Mesenchymal stem cell (in vitro differentiated cells and primary cell): Measurements from ENCODE around the gene CRTC3. TPM values are rescaled to one million over a fixed set of nuclear protein-coding genes. Genes with fewer than 3 reads are reported as not detected.

Experiments used
- DNase-seq: peaks from one replicate; pipeline ENCODE4 v3.0.0-alpha.2; 2013
- H2AFZ ChIP-seq: one replicate; pipeline ENCODE4 v1.6.1; 2013; ENCODE audit warnings: low read depth, mild to moderate bottlenecking, control low read depth, inconsistent platforms, low read length, moderate library complexity
- H2AK5ac ChIP-seq: 2 replicates; pipeline ENCODE4 v1.6.1; 2013; ENCODE audit warnings: low read length, moderate library complexity, mild to moderate bottlenecking, inconsistent platforms; ENCODE audit not compliant: severe bottlenecking
- H2BK120ac ChIP-seq: one replicate; pipeline ENCODE4 v1.6.1; 2013; ENCODE audit warnings: low read depth, mild to moderate bottlenecking, inconsistent platforms, low read length, moderate library complexity
- H2BK12ac ChIP-seq, 2 experiments: one replicate each; pipeline ENCODE4 v1.6.1; 2013; ENCODE audit warnings: inconsistent platforms in 2 of 2, low read length in 2 of 2, mild to moderate bottlenecking in 2 of 2, moderate library complexity in 2 of 2, control low read depth in 1 of 2
- H2BK15ac ChIP-seq: one replicate; pipeline ENCODE4 v1.6.1; 2013; ENCODE audit warnings: mild to moderate bottlenecking, low read depth, inconsistent platforms; ENCODE audit not compliant: poor library complexity, severe bottlenecking
- H2BK5ac ChIP-seq: 2 replicates; pipeline ENCODE4 v1.6.1; 2013; ENCODE audit warnings: low read depth, mild to moderate bottlenecking, low read length, control low read depth, inconsistent platforms; ENCODE audit not compliant: poor library complexity, severe bottlenecking
- H3K14ac ChIP-seq, 2 experiments: one replicate each; pipeline ENCODE4 v1.6.1; 2013; ENCODE audit warnings: inconsistent platforms in 2 of 2, low read length in 2 of 2, control low read depth in 1 of 2, mild to moderate bottlenecking in 1 of 2, moderate library complexity in 1 of 2
- H3K18ac ChIP-seq, 2 experiments: one replicate each; pipeline ENCODE4 v1.6.1; 2013; ENCODE audit warnings: inconsistent platforms in 2 of 2, low read length in 2 of 2, control low read depth in 1 of 2, low read depth in 1 of 2, mild to moderate bottlenecking in 1 of 2
- H3K23ac ChIP-seq, 2 experiments: one replicate each; pipeline ENCODE4 v1.6.1; 2013; ENCODE audit warnings: inconsistent platforms in 2 of 2, low read length in 2 of 2, mild to moderate bottlenecking in 2 of 2, moderate library complexity in 2 of 2, control low read depth in 1 of 2
- H3K27ac ChIP-seq: 2 replicates; pipeline ENCODE4 v1.5.1; 2013; ENCODE audit warnings: mild to moderate bottlenecking, moderate library complexity, low read length, control low read depth, inconsistent platforms; ENCODE audit not compliant: poor library complexity, severe bottlenecking
- H3K27me3 ChIP-seq, 2 experiments: 2 replicates each; pipeline versions ENCODE4 v1.6.1 to v1.7.0; 2013; ENCODE audit warnings: low read length in 2 of 2, mild to moderate bottlenecking in 2 of 2, moderate library complexity in 2 of 2, control low read depth in 1 of 2, inconsistent platforms in 1 of 2; ENCODE audit not compliant: control insufficient read depth in 1 of 2, insufficient read depth in 1 of 2
- H3K36me3 ChIP-seq, 2 experiments: 2 replicates each; pipeline versions ENCODE4 v1.6.1 to v1.7.0; 2013; ENCODE audit warnings: low read length in 2 of 2, control low read depth in 1 of 2, inconsistent platforms in 1 of 2, low read depth in 1 of 2, mild to moderate bottlenecking in 1 of 2; ENCODE audit not compliant: insufficient read depth in 2 of 2, control insufficient read depth in 1 of 2
- H3K4ac ChIP-seq, 2 experiments: one replicate each; pipeline ENCODE4 v1.6.1; 2013; ENCODE audit warnings: inconsistent platforms in 2 of 2, low read length in 2 of 2, mild to moderate bottlenecking in 2 of 2, moderate library complexity in 2 of 2, control low read depth in 1 of 2, low read depth in 1 of 2
- H3K4me1 ChIP-seq: 2 replicates; pipeline ENCODE4 v1.6.1; 2013; ENCODE audit warnings: low read depth, low read length, control low read depth; ENCODE audit not compliant: control insufficient read depth, insufficient read depth
- H3K4me2 ChIP-seq: 2 replicates; pipeline ENCODE4 v1.6.1; 2013; ENCODE audit warnings: low read length, mild to moderate bottlenecking, inconsistent platforms; ENCODE audit not compliant: poor library complexity, severe bottlenecking
- H3K4me3 ChIP-seq, 2 experiments: 2 replicates each; pipeline versions ENCODE4 v1.5.1 to v1.7.0; 2013; ENCODE audit warnings: low read length in 2 of 2, mild to moderate bottlenecking in 2 of 2, control low read depth in 1 of 2, low read depth in 1 of 2; ENCODE audit not compliant: insufficient read depth in 1 of 2
- H3K79me1 ChIP-seq: replicated peaks from 2 replicates; pipeline ENCODE4 v1.6.1; 2013; ENCODE audit warnings: mild to moderate bottlenecking, control low read depth, low read length, inconsistent platforms; ENCODE audit not compliant: poor library complexity, severe bottlenecking
- H3K9ac ChIP-seq: 2 replicates; pipeline ENCODE4 v1.7.0; 2013; ENCODE audit warnings: mild to moderate bottlenecking, low read length, moderate library complexity
- H3K9me3 ChIP-seq: 2 replicates; pipeline ENCODE4 v1.7.0; 2013; ENCODE audit warnings: mild to moderate bottlenecking, low read length; ENCODE audit not compliant: control insufficient read depth
- H4K8ac ChIP-seq: one replicate; pipeline ENCODE4 v1.6.1; 2013; ENCODE audit warnings: inconsistent platforms, mild to moderate bottlenecking, low read length, moderate library complexity
- H4K91ac ChIP-seq: one replicate; pipeline ENCODE4 v1.6.1; 2013; ENCODE audit warnings: mild to moderate bottlenecking, low read length, inconsistent platforms
- WGBS: methylation state at CpG from one replicate; pipeline ENCODE4 v1.1.7; 2013; ENCODE audit warnings: mixed read lengths; 5-methylcytosine and 5-hydroxymethylcytosine counted together
- polyA plus RNA-seq, 2 experiments: library from polyadenylated mRNA; stranded (reverse); fragments of 200-250 nt; gene quantifications; one replicate each; pipeline ENCODE4 v1.2.3, GENCODE V29; 2013

The CRTC3 gene
- 15.5 TPM for polyA plus RNA-seq (2013, experiment 1 of 2)
- polyA plus RNA-seq (2013, experiment 2 of 2): 15.0 TPM

GRCh38 chr15:90529371-90530249, at the start of gene CRTC3:
Gene CRTC3, plus strand, starts transcription at chr15:90529923. Its CDS starts 149 bp downstream, at chr15:90530072.
- Histone ChIP-seq H2AFZ (peak within 1 kb of the TSS; percentile 96), H3K9ac (peak within 1 kb of the TSS; percentile 90), H3K4me2 (peak within 1 kb of the TSS; percentile 97), H4K8ac (peak within 1 kb of the TSS; percentile 98), H4K91ac (peak within 1 kb of the TSS; percentile 92), H3K9me3 (no peaks in the 10 kb centered on the region), H3K79me1 (peaks cover 20% of the 10 kb centered on the region), H3K36me3 (no peaks in the 10 kb centered on the region), H3K14ac (peak within 1 kb of the TSS; percentile 92 to 96), H2BK120ac (peak within 1 kb of the TSS; percentile 85), H2BK12ac (peak within 1 kb of the TSS in 1 of 2 experiments; percentile 61), H3K27me3 (no peaks in the 10 kb centered on the region), H2AK5ac (no peak within 1 kb of the TSS), H3K4me3 (peak within 1 kb of the TSS; percentile 97), H3K23ac (peak within 1 kb of the TSS in 1 of 2 experiments; percentile 99), H2BK5ac (no peak within 1 kb of the TSS), H3K4ac (peak within 1 kb of the TSS; percentile 75 to 97), H3K4me1 (peaks cover 10% of the 10 kb centered on the region), H2BK15ac (peak within 1 kb of the TSS; percentile 99), H3K18ac (peak within 1 kb of the TSS; percentile 79 to 92), H3K27ac (no peak within 1 kb of the TSS)
- 3% methylated on average over 53 of the region's 104 CpGs for WGBS
- DNase-seq: peak; percentile 64

- no peak overlapping the region for H3K4ac ChIP-seq
- no peak overlapping the region for H4K8ac ChIP-seq
- no peak overlapping the region for H2BK5ac ChIP-seq
- peaks cover 13% of the 10 kb centered on the region for H3K79me1 ChIP-seq
- no peak overlapping the region for H4K91ac ChIP-seq
- no peak overlapping the region for H3K14ac ChIP-seq
- no peak overlapping the region for H3K23ac ChIP-seq
- no peaks in the 10 kb centered on the region for H3K9me3 ChIP-seq
- no peak overlapping the region for H3K9ac ChIP-seq
- no peak overlapping the region for H3K4me3 ChIP-seq
- H3K4me2 ChIP-seq: no peak overlapping the region
- DNase-seq: peak; percentile 28
- no peaks in the 10 kb centered on the region for H3K27me3 ChIP-seq
- no peak overlapping the region for H2BK15ac ChIP-seq
- no peaks in the 10 kb centered on the region for H3K4me1 ChIP-seq
- WGBS: 94% methylated on average over 3 of the region's 3 CpGs
- H2AFZ ChIP-seq: no peak overlapping the region
- no peak overlapping the region for H2AK5ac ChIP-seq
- H3K27ac ChIP-seq: no peak overlapping the region
- no peak overlapping the region for H2BK120ac ChIP-seq
- H3K18ac ChIP-seq: no peak overlapping the region
- H2BK12ac ChIP-seq: no peak overlapping the region
- peaks cover 38 to 99% of the 10 kb centered on the region in 2 experiments for H3K36me3 ChIP-seq
Observed at GRCh38 chr15:90481023-90481422, 48.7 kb upstream of the CRTC3 start.

- WGBS: 71% methylated on average over 6 of the region's 7 CpGs
- Histone ChIP-seq H2BK5ac (no peak overlapping the region), H4K8ac (no peak overlapping the region), H3K9ac (no peak overlapping the region), H3K18ac (no peak overlapping the region), H3K9me3 (no peaks in the 10 kb centered on the region), H2BK15ac (no peak overlapping the region), H3K27me3 (no peaks in the 10 kb centered on the region), H3K36me3 (peaks cover 44 to 99% of the 10 kb centered on the region in 2 experiments), H3K4ac (no peak overlapping the region), H2AFZ (no peak overlapping the region), H3K23ac (no peak overlapping the region), H3K14ac (no peak overlapping the region), H3K4me2 (no peak overlapping the region), H2AK5ac (no peak overlapping the region), H4K91ac (no peak overlapping the region), H3K79me1 (peaks cover 15% of the 10 kb centered on the region), H2BK120ac (no peak overlapping the region), H2BK12ac (no peak overlapping the region), H3K27ac (no peak overlapping the region), H3K4me3 (no peak overlapping the region), H3K4me1 (no peaks in the 10 kb centered on the region)
- DNase-seq: peak; percentile 64
Observed at GRCh38 chr15:90482124-90483011, 47.4 kb upstream of the CRTC3 start.

GRCh38 chr15:90483012-90483307, 46.8 kb upstream of the CRTC3 start:
- no peak overlapping the region for H3K4ac ChIP-seq
- no peaks in the 10 kb centered on the region for H3K9me3 ChIP-seq
- H3K18ac ChIP-seq: no peak overlapping the region
- DNase-seq: no peak
- H2BK12ac ChIP-seq: no peak overlapping the region
- no peak overlapping the region for H2BK5ac ChIP-seq
- no peak overlapping the region for H3K27ac ChIP-seq
- H4K91ac ChIP-seq: no peak overlapping the region
- peaks cover 48 to 99% of the 10 kb centered on the region in 2 experiments for H3K36me3 ChIP-seq
- H3K9ac ChIP-seq: no peak overlapping the region
- H3K4me2 ChIP-seq: no peak overlapping the region
- H3K79me1 ChIP-seq: peaks cover 16% of the 10 kb centered on the region
- no peak overlapping the region for H2AFZ ChIP-seq
- no peaks in the 10 kb centered on the region for H3K4me1 ChIP-seq
- H4K8ac ChIP-seq: no peak overlapping the region
- WGBS: no CpG with 5 or more reads among the region's 1 CpG
- H3K23ac ChIP-seq: no peak overlapping the region
- H3K4me3 ChIP-seq: no peak overlapping the region
- H2BK15ac ChIP-seq: no peak overlapping the region
- H3K14ac ChIP-seq: no peak overlapping the region
- no peak overlapping the region for H2BK120ac ChIP-seq
- no peak overlapping the region for H2AK5ac ChIP-seq
- H3K27me3 ChIP-seq: no peaks in the 10 kb centered on the region
